DOHH2 (cell line): ENCODE data around the gene SGTA.
A peak's percentile ranks its signal among the peaks of the same experiment; 100 is the strongest.
"Not testable (repeated sequence)": the region's sequence is repeated elsewhere in the genome, so short reads cannot be mapped to it uniquely, and the experiment has no call there.

Source experiments
- H3F3A ChIP-seq: fragments of 200-600 bp; sonication (generic), shearing (Covaris generic); 2 replicates; pipeline ENCODE4 v1.6.0; 2016; ENCODE audit warnings: antibody characterized with exemption, mild to moderate bottlenecking; ENCODE audit not compliant: control insufficient read depth, insufficient read depth
- H3K27ac ChIP-seq: fragments of 200-600 bp; sonication (generic); 2 replicates; pipeline ENCODE4 v1.5.1; 2014; ENCODE audit warnings: low read depth, mild to moderate bottlenecking, low read length, moderate library complexity
- H3K27me3 ChIP-seq: fragments of 200-600 bp; sonication (generic); 2 replicates; pipeline ENCODE4 v1.6.1; 2014; ENCODE audit warnings: mild to moderate bottlenecking, low read length, mixed read lengths; ENCODE audit not compliant: control insufficient read depth
- H3K36me3 ChIP-seq: fragments of 200-600 bp; sonication (generic); 2 replicates; pipeline ENCODE4 v1.6.1; 2014; ENCODE audit warnings: mild to moderate bottlenecking, low read length, moderate library complexity, mixed read lengths; ENCODE audit not compliant: control insufficient read depth
- H3K4me1 ChIP-seq: fragments of 200-600 bp; sonication (generic); 2 replicates; pipeline ENCODE4 v1.6.1; 2014; ENCODE audit warnings: mild to moderate bottlenecking, low read length, mixed read lengths; ENCODE audit not compliant: control insufficient read depth
- H3K4me2 ChIP-seq: fragments of 200-600 bp; sonication (generic); 2 replicates; pipeline ENCODE4 v1.6.0; 2014; ENCODE audit warnings: mild to moderate bottlenecking, low read length, moderate library complexity
- H3K4me3 ChIP-seq: fragments of 200-600 bp; sonication (generic); 2 replicates; pipeline ENCODE4 v1.5.1; 2014; ENCODE audit warnings: mild to moderate bottlenecking, low read length, mixed read lengths
- H3K79me2 ChIP-seq: fragments of 200-600 bp; sonication (generic); 2 replicates; pipeline ENCODE4 v1.6.1; 2014; ENCODE audit warnings: mild to moderate bottlenecking, low read length, mixed read lengths; ENCODE audit not compliant: control insufficient read depth
- H3K9me2 ChIP-seq: fragments of 200-600 bp; sonication (generic); replicated peaks from 2 replicates; pipeline ENCODE4 v1.6.1; 2014; ENCODE audit warnings: mild to moderate bottlenecking, low read length, mixed read lengths; ENCODE audit not compliant: control insufficient read depth
- H3K9me3 ChIP-seq: fragments of 200-600 bp; sonication (generic); 2 replicates; pipeline ENCODE4 v1.6.1; 2014; ENCODE audit warnings: antibody characterized with exemption, low read length, mixed read lengths; ENCODE audit not compliant: control insufficient read depth, insufficient read depth
- H4K20me1 ChIP-seq: fragments of 200-600 bp; sonication (generic); 2 replicates; pipeline ENCODE4 v1.6.0; 2014; ENCODE audit warnings: low read depth, mild to moderate bottlenecking, antibody characterized with exemption, low read length, moderate library complexity; ENCODE audit not compliant: control insufficient read depth, insufficient read depth
- CTCF ChIP-seq: fragments of 200-600 bp; sonication (generic); IDR thresholded peaks from one replicate; pipeline ENCODE4 v1.5.1; 2014; ENCODE audit warnings: antibody characterized with exemption, mild to moderate bottlenecking, low read depth, low read length; ENCODE audit not compliant: poor library complexity, severe bottlenecking
- EZH2phosphoT487 ChIP-seq: fragments of 200-600 bp; sonication (generic); IDR thresholded peaks from 2 replicates; pipeline ENCODE4 v1.6.1; 2017; ENCODE audit warnings: borderline replicate concordance, mild to moderate bottlenecking, antibody characterized with exemption, low read length, moderate library complexity, mixed read lengths

SGTA gene

GRCh38 chr19:2820112-2820702, 37.1 kb upstream of the SGTA start:
- Histone ChIP-seq H3K4me1 (peaks cover 4% of the 10 kb centered on the region), H3K27me3 (no peaks in the 10 kb centered on the region), H3K79me2 (0 out of 2 replicates have a peak, but pooled peaks cover 4% of the 10 kb centered on the region), H4K20me1 (no peaks in the 10 kb centered on the region), H3F3A (no peaks in the 10 kb centered on the region; the same call in 1 of the 2 replicates), H3K4me2 (peak overlapping the region; percentile 79), H3K9me2 (no peaks in the 10 kb centered on the region), H3K36me3 (no peaks in the 10 kb centered on the region), H3K27ac (no peak overlapping the region), H3K9me3 (no peaks in the 10 kb centered on the region), H3K4me3 (peak overlapping the region; percentile 95)
- TF ChIP-seq EZH2phosphoT487 (no peak), CTCF (no peak)

GRCh38 chr19:2819540-2820111, 36.6 kb upstream of the SGTA start, which contains the start of gene ZNF554:
ZNF554 (plus strand) TSS chr19:2819868; CDS start chr19:2820072, 204 bp downstream.
- Histone ChIP-seq H3K27me3 (no peaks in the 10 kb centered on the region), H3K27ac (no peak within 1 kb of the TSS), H3K36me3 (peaks cover under 1% of the 10 kb centered on the region; the same call in 1 of the 2 replicates), H3K79me2 (0 out of 2 replicates have a peak, but pooled peaks cover 4% of the 10 kb centered on the region), H3K4me3 (peak within 1 kb of the TSS; percentile 95), H3K9me3 (no peaks in the 10 kb centered on the region), H3K4me1 (peaks cover 4% of the 10 kb centered on the region), H3K4me2 (peak within 1 kb of the TSS; percentile 79), H3F3A (no peaks in the 10 kb centered on the region; the same call in 1 of the 2 replicates), H4K20me1 (no peaks in the 10 kb centered on the region), H3K9me2 (no peaks in the 10 kb centered on the region)
- no peak for TF ChIP-seq EZH2phosphoT487
- TF ChIP-seq CTCF: peak; percentile 77

DNA sequence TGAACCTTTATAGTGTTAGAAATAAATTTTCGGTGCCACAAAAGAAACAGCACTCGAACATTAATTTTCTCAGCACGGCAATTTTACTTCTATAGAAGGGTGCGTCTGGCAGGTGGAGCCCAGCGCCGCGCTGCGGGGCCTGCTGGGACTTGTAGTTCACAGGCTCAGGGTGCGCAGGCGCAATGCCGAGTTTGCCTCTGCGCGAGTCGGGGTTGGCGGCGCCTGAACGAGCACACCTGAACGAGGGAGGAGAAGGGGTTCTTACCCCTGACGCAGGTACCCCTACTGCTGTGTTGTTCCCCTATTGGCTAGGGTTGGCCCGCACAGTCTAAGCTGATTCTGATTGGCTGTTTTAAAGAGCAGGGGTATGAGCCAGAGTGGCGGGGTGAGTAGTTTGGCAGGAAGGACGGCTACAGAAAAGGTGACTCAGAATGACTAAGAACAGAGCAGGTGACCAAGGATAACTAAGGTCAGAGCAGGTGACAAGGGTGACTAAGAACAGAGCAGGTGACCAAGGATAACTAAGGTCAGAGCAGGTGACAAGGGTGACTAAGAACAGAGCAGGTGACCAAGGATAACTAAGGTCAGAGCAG, 34.3 kb upstream of the SGTA start:
- H3K27ac ChIP-seq: not testable (repeated sequence)

DNA sequence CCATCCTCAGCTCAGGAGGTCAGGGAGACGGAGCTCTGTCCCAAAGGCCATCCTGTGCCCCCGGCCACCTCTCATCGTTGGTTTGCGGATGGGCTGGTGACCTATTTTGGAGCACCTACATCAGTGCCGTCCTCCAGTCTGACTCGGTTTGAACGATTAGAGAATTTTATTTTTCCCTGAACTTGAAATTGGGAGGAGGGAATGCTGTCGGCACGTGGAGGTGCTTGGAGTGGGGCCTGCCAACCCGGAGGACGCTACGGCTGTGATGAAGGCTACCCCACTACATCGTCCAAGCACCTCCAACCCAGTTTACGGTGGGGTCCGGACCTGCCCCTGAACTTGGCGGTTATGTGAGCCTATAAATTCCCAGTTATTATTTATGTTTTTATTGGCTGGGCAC, 33.6 kb upstream of the SGTA start:
- Histone ChIP-seq H3K4me3 (no peak overlapping the region), H3K27me3 (no peaks in the 10 kb centered on the region), H3K36me3 (peaks cover 25% of the 10 kb centered on the region; the same call in 1 of the 2 replicates), H3K9me3 (no peaks in the 10 kb centered on the region), H3K79me2 (0 out of 2 replicates have a peak, but pooled peaks cover 4% of the 10 kb centered on the region), H3K9me2 (no peaks in the 10 kb centered on the region), H3K27ac (no peak overlapping the region), H4K20me1 (no peaks in the 10 kb centered on the region), H3K4me1 (peaks cover 4% of the 10 kb centered on the region; the same call in 1 of the 2 replicates), H3K4me2 (no peak overlapping the region), H3F3A (no peaks in the 10 kb centered on the region; the same call in 1 of the 2 replicates)
- TF ChIP-seq EZH2phosphoT487 (no peak), CTCF (no peak)

More for the DNA sequence above, 34.3 kb upstream of the SGTA start:
- H4K20me1 ChIP-seq, H3K79me2 ChIP-seq, H3K27me3 ChIP-seq, H3K4me3 ChIP-seq, H3K4me1 ChIP-seq, H3K9me2 ChIP-seq, H3F3A ChIP-seq, H3K9me3 ChIP-seq, H3K4me2 ChIP-seq: not testable (repeated sequence)
- peaks cover 20% of the 10 kb centered on the region; the same call in 1 of the 2 replicates for H3K36me3 ChIP-seq
